ENCODE measurements around the gene NUDT19.

DNA sequence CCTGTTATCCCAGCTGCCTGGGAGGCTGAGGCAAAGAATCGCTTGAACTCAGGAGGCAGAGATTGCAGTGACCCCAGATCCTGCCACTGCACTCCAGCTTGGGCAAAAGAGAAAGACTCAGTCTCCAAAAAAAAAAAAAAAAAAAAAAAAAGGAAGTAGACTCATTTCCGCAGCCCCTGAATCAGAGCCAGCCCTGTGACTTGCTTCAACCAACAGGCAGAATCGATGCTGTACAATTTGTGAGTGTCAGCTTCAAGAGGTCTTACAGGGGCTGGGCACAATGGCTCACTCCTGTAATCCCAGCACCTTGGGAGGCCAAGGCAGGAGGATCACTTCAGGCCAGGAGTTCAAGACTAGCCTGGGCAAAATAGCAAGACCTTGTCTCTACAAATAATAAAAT is 29.4 kb upstream of the NUDT19 start:
- TF ChIP-seq CTCF (IDR thresholded peaks at IDR 0.05) (no peak), POLR2AphosphoS5 (IDR thresholded peaks at IDR 0.05) (no peak), EP300 (IDR thresholded peaks at IDR 0.05) (no peak), POLR2A (IDR thresholded peaks at IDR 0.05) (no peak)

Data from suprapubic skin (tissue), 4 donors.